ENCODE data around the gene PKN2.

DNA sequence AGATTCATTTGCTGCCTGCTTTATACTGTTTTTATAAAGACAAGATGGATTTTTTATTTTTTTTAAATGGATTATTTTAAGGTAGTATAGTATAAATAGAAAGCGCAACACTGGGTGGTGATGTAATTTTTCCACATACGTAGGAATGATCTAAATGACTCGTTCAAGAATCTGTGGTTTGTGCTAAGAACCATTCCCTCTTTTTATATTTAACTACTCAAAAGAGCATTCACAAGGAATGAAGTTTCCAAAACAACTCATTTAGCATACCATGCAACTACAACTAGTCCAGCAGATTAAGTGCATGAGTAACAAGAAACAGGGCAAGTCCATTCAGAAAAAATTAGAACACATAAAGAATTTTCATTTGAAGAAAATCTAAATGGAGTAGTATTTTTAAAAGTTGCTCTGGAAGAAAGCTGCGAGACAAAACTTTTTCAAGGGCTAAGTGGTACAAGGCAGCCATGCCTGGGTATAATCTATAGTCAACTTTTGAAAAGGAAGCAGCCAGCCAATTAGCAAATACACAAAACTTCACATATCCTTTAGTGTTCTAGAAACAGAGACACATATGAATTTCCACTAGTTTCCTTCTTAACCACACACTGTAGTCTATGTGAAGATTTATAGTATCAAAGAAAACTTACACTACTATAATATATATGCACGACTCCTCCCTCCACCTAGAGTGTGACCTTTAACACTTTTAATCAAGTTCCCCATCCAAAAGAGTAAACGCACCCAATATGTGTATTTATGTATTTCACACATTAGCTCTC is 183.9 kb downstream of the PKN2 start:
- no peak for TF ChIP-seq CTCF (IDR thresholded peaks at IDR 0.05)
- no peak for TF ChIP-seq POLR2A (IDR thresholded peaks at IDR 0.05)

Data from body of pancreas (tissue), 4 donors.